Loucy (cell line): Measurements from ENCODE around the gene NAALADL2.

Experiments
- EZH2phosphoT487 ChIP-seq: fragments of 200-600 bp; IDR thresholded peaks from 2 replicates; pipeline ENCODE4 v1.6.1; 2018; ENCODE audit warnings: antibody characterized with exemption, mild to moderate bottlenecking, moderate library complexity, borderline replicate concordance
- TF ChIP-seq, protein P1 (sequence below): fragments of 200-600 bp; sonication (generic); conservative IDR thresholded peaks from 2 replicates; pipeline ENCODE4 v1.5.1; 2014; ENCODE audit warnings: mild to moderate bottlenecking, antibody characterized with exemption, low read length

GRCh38 chr3:175349168-175349567 is 490.0 kb downstream of the NAALADL2 start:
- TF ChIP-seq, protein P1, sequence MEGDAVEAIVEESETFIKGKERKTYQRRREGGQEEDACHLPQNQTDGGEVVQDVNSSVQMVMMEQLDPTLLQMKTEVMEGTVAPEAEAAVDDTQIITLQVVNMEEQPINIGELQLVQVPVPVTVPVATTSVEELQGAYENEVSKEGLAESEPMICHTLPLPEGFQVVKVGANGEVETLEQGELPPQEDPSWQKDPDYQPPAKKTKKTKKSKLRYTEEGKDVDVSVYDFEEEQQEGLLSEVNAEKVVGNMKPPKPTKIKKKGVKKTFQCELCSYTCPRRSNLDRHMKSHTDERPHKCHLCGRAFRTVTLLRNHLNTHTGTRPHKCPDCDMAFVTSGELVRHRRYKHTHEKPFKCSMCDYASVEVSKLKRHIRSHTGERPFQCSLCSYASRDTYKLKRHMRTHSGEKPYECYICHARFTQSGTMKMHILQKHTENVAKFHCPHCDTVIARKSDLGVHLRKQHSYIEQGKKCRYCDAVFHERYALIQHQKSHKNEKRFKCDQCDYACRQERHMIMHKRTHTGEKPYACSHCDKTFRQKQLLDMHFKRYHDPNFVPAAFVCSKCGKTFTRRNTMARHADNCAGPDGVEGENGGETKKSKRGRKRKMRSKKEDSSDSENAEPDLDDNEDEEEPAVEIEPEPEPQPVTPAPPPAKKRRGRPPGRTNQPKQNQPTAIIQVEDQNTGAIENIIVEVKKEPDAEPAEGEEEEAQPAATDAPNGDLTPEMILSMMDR: no peak
- TF ChIP-seq EZH2phosphoT487: no peak
